H1 (cell line): Measurements from ENCODE around the gene ASPG. TPM values are rescaled to one million over a fixed set of nuclear protein-coding genes. Genes with fewer than 3 reads are reported as not detected.

ENCODE experiments used
- CTCF ChIA-PET: fragments of 300-600 bp; sonication (Branson Sonifier 250); formaldehyde crosslinking; loops from one replicate; lab custom pipeline; 2021; ENCODE audit not compliant: partially characterized antibody; lab: Charles Lee
- POLR2A ChIA-PET: fragments of 300-600 bp; sonication (Branson Sonifier 250); formaldehyde crosslinking; loops from one replicate; lab custom pipeline; 2021; ENCODE audit warnings: inconsistent platforms; ENCODE audit not compliant: partially characterized antibody; lab: Charles Lee
- DNase-seq, 2 experiments: peaks; one replicate each; pipeline versions ENCODE4 v3.0.0 to v3.0.0-alpha.2; 2010 to 2022; ENCODE audit warnings: low spot score in 2 of 2, low read depth in 1 of 2, mixed read lengths in 1 of 2
- FAIRE-seq: peaks from 2 replicates; lab custom pipeline; 2011; peaks lifted over from hg19 to GRCh38; lab: Jason Lieb, UNC
- H2AFZ ChIP-seq: 2 replicates; pipeline ENCODE4 v1.8.1; 2012; ENCODE audit warnings: low read length, inconsistent platforms
- H2AK5ac ChIP-seq: 2 replicates; pipeline ENCODE4 v1.6.1; 2013; ENCODE audit warnings: low read depth, low read length
- H2BK120ac ChIP-seq: replicated peaks from 2 replicates; pipeline ENCODE3; 2013; ENCODE audit warnings: low read depth, low read length, inconsistent platforms
- H2BK12ac ChIP-seq: 2 replicates; pipeline ENCODE4 v1.6.1; 2013; ENCODE audit warnings: low read depth, low read length
- H2BK15ac ChIP-seq: 2 replicates; pipeline ENCODE4 v1.6.1; 2013; ENCODE audit warnings: low read length
- H2BK20ac ChIP-seq: 2 replicates; pipeline ENCODE4 v1.6.1; 2013; ENCODE audit warnings: low read length
- H2BK5ac ChIP-seq: 2 replicates; pipeline ENCODE4 v1.6.1; 2013; ENCODE audit warnings: low read depth, low read length
- H3K14ac ChIP-seq: 2 replicates; pipeline ENCODE4 v1.6.1; 2013; ENCODE audit warnings: inconsistent platforms; ENCODE audit not compliant: insufficient read length
- H3K18ac ChIP-seq: 2 replicates; pipeline ENCODE4 v1.6.1; 2013; ENCODE audit warnings: low read length; ENCODE audit errors: extremely low read depth
- H3K23ac ChIP-seq: 2 replicates; pipeline ENCODE4 v1.6.1; 2013; ENCODE audit warnings: inconsistent platforms; ENCODE audit not compliant: insufficient read length
- H3K23me2 ChIP-seq: 2 replicates; pipeline ENCODE4 v1.6.1; 2013; ENCODE audit warnings: low read depth, low read length
- H3K27ac ChIP-seq: 2 replicates; pipeline ENCODE4 v1.6.1; 2011; ENCODE audit warnings: low read depth, low read length, inconsistent platforms
- H3K27me3 ChIP-seq, 4 experiments: replicated peaks in 1 of 4; 1 replicate in 1 of 4; 2 replicates in 3 of 4; pipeline versions ENCODE4 v1.6.1 to v1.8.1; 2011 to 2013; ENCODE audit warnings: low read length in 3 of 4, mild to moderate bottlenecking in 3 of 4, inconsistent platforms in 2 of 4, mixed read lengths in 2 of 4, moderate library complexity in 1 of 4; ENCODE audit not compliant: control insufficient read depth in 3 of 4, insufficient read depth in 3 of 4; ENCODE audit errors: extremely low read depth in 1 of 4
- H3K36me3 ChIP-seq, 4 experiments: 2 replicates each; pipeline versions ENCODE4 v1.6.1 to v1.8.1; 2011 to 2013; ENCODE audit warnings: mild to moderate bottlenecking in 4 of 4, low read length in 3 of 4, moderate library complexity in 2 of 4, control low read depth in 1 of 4, inconsistent platforms in 1 of 4; ENCODE audit not compliant: insufficient read depth in 4 of 4, control insufficient read depth in 2 of 4
- H3K4ac ChIP-seq: replicated peaks from 2 replicates; pipeline ENCODE3; 2013; ENCODE audit warnings: low read length, low read depth, mixed read lengths, inconsistent platforms; ENCODE audit not compliant: insufficient read length
- H3K4me1 ChIP-seq, 4 experiments: replicated peaks in 1 of 4; 1 replicate in 1 of 4; 2 replicates in 3 of 4; pipeline versions ENCODE4 v1.6.1 to v1.8.1; 2011 to 2013; ENCODE audit warnings: low read length in 3 of 4, inconsistent platforms in 2 of 4, mixed read lengths in 1 of 4; ENCODE audit not compliant: insufficient read depth in 4 of 4, control insufficient read depth in 3 of 4
- H3K4me2 ChIP-seq, 2 experiments: 2 replicates each; pipeline versions ENCODE4 v1.6.1 to v1.8.1; 2011 to 2013; ENCODE audit warnings: low read depth in 2 of 2, low read length in 2 of 2, control low read depth in 1 of 2, inconsistent platforms in 1 of 2, mild to moderate bottlenecking in 1 of 2; ENCODE audit not compliant: insufficient read depth in 1 of 2
- H3K4me3 ChIP-seq, 4 experiments: fragments of 200-600, 300-600 bp in 1 of 4; sonication (generic), shearing (Covaris generic), sonication (Bioruptor Twin) in 1 of 4; 2 replicates each; pipeline versions ENCODE4 v1.5.1 to v1.8.1; 2011 to 2016; ENCODE audit warnings: low read length in 4 of 4, low read depth in 3 of 4, control low read depth in 2 of 4, inconsistent platforms in 2 of 4, mild to moderate bottlenecking in 2 of 4, mixed read lengths in 1 of 4, moderate library complexity in 1 of 4; ENCODE audit not compliant: insufficient read depth in 2 of 4; ENCODE audit errors: extremely low read depth in 1 of 4
- H3K56ac ChIP-seq: replicated peaks from 2 replicates; pipeline ENCODE3; 2013; ENCODE audit warnings: low read depth, mild to moderate bottlenecking, mixed read lengths, low read length, inconsistent platforms; ENCODE audit not compliant: insufficient read length
- H3K79me1 ChIP-seq: 2 replicates; pipeline ENCODE4 v1.6.1; 2013; ENCODE audit warnings: low read depth, low read length, control low read depth
- H3K79me2 ChIP-seq, 2 experiments: 2 replicates each; pipeline versions ENCODE4 v1.6.1 to v1.8.1; 2012 to 2013; ENCODE audit warnings: low read length in 2 of 2, mild to moderate bottlenecking in 2 of 2, inconsistent platforms in 1 of 2; ENCODE audit not compliant: insufficient read depth in 2 of 2, control insufficient read depth in 1 of 2
- H3K9ac ChIP-seq, 4 experiments: replicated peaks in 1 of 4; 1 replicate in 1 of 4; 2 replicates in 3 of 4; pipeline versions ENCODE4 v1.6.1 to v1.8.1; 2011 to 2013; ENCODE audit warnings: low read depth in 3 of 4, low read length in 3 of 4, control low read depth in 2 of 4, mild to moderate bottlenecking in 2 of 4, moderate library complexity in 2 of 4, inconsistent platforms in 1 of 4; ENCODE audit errors: extremely low read depth in 1 of 4
- H3K9me3 ChIP-seq, 2 experiments: 2 replicates each; pipeline versions ENCODE4 v1.6.1 to v1.8.1; 2012 to 2013; ENCODE audit warnings: mild to moderate bottlenecking in 2 of 2, moderate library complexity in 2 of 2, control low read depth in 1 of 2, inconsistent platforms in 1 of 2, low read depth in 1 of 2, low read length in 1 of 2, mixed read lengths in 1 of 2; ENCODE audit not compliant: insufficient read depth in 2 of 2
- H4K20me1 ChIP-seq, 2 experiments: replicated peaks in 1 of 2; 2 replicates each; pipeline versions ENCODE3 to v1.8.1; 2011 to 2013; ENCODE audit warnings: inconsistent platforms in 2 of 2, low read length in 2 of 2, mild to moderate bottlenecking in 1 of 2; ENCODE audit not compliant: insufficient read depth in 2 of 2, control insufficient read depth in 1 of 2
- H4K5ac ChIP-seq: 2 replicates; pipeline ENCODE4 v1.6.1; 2013; ENCODE audit warnings: low read length, low read depth, mixed read lengths, inconsistent platforms; ENCODE audit not compliant: insufficient read length
- H4K8ac ChIP-seq: 2 replicates; pipeline ENCODE4 v1.8.0; 2013; ENCODE audit warnings: mild to moderate bottlenecking, moderate library complexity, low read length, inconsistent platforms; ENCODE audit not compliant: insufficient read depth; ENCODE audit errors: extremely low read depth
- H4K91ac ChIP-seq: replicated peaks from 2 replicates; pipeline ENCODE3; 2013; ENCODE audit warnings: low read length, mixed read lengths, inconsistent platforms; ENCODE audit not compliant: insufficient read length
- JUND ChIP-seq: IDR thresholded peaks from 2 replicates; pipeline ENCODE4 v1.6.1; 2011; ENCODE audit warnings: mild to moderate bottlenecking, improper control_type of control experiment, low read length
- POU5F1 ChIP-seq: IDR thresholded peaks from 2 replicates; pipeline ENCODE4 v1.6.1; 2011; ENCODE audit warnings: low read depth, mild to moderate bottlenecking, low read length, moderate library complexity
- RBBP5 ChIP-seq: IDR thresholded peaks from 2 replicates; pipeline ENCODE4 v1.7.1; 2012; ENCODE audit warnings: low read depth, mild to moderate bottlenecking, inconsistent platforms, low read length, moderate library complexity, borderline replicate concordance
- TCF12 ChIP-seq: IDR thresholded peaks from 2 replicates; pipeline ENCODE4 v1.6.1; 2011; ENCODE audit warnings: low read depth, mild to moderate bottlenecking, low read length
- WGBS, 2 experiments: shearing (Covaris generic) in 1 of 2; methylation state at CpG; one replicate each; pipeline versions ENCODE4 v1.1.6 to v1.1.7; 2013 to 2015; ENCODE audit warnings: low lambda C conversion rate in 2 of 2, mixed read lengths in 2 of 2, inconsistent platforms in 1 of 2, low coverage in 1 of 2, missing lambda C conversion rate in 1 of 2; ENCODE audit not compliant: insufficient replicate concordance in 2 of 2, insufficient coverage in 1 of 2, insufficient read length in 1 of 2; ENCODE audit errors: extremely low coverage in 1 of 2, missing lambda C conversion rate in 1 of 2; 5-methylcytosine and 5-hydroxymethylcytosine counted together
- polyA plus RNA-seq, 7 experiments: library from polyadenylated mRNA; depleted of rRNA in 3 of 7; stranded (reverse) in 5 of 7; unstranded in 2 of 7; fragments of >200 nt in 5 of 7; fragments of 200-250 nt in 2 of 7; gene quantifications; 1 replicate in 5 of 7; 2 replicates in 1 of 7; 4 replicates in 1 of 7; pipeline versions ENCODE4 v1.2.1 to v1.2.3, GENCODE V29; 2011 to 2013; ENCODE audit warnings: missing spikeins in 2 of 7, mixed read lengths in 2 of 7
- total RNA-seq: library from RNA; stranded (reverse); fragmentation: NEBNext Ultra II Directional; extraction: Animal tissue kit (Norgen Biotek cat#: 25700); gene quantifications from 2 replicates; pipeline ENCODE4 v1.2.1, GENCODE V29; 2021

ASPG gene
- total and polyA plus RNA-seq, 2 of the 8 experiments (the other 6 are each of a cell fraction or from before 2014, with no cell fraction given): 0.34 to 0.59 TPM

GRCh38 chr14:104152686-104153393 is 67.3 kb downstream of the ASPG start:
- ChIA-PET CTCF (interaction anchor here (0.5 to 2.7 kb wide), 4 partner anchors 22 to 411 kb away, joined by 3 to 9 read pairs (median 4); no protein-coding TSS in a partner anchor), POLR2A (no interaction called here)
- Histone ChIP-seq H3K27ac (no peak overlapping the region), H4K20me1 (peaks cover 3 to 25% of the 10 kb centered on the region in 2 experiments), H2BK5ac (0 out of 2 replicates have a peak overlapping the region, but pooled peaks have one; percentile 75), H3K23ac (no peak overlapping the region), H3K4ac (no peak overlapping the region), H2BK120ac (no peak overlapping the region), H2AFZ (no peak overlapping the region), H3K79me2 (peaks cover 3 to 49% of the 10 kb centered on the region in 2 experiments; a peak in 3 of 4 replicates), H3K18ac (no peak overlapping the region; the same call in 1 of the 2 replicates), H3K9me3 (no peaks in the 10 kb centered on the region), H3K4me2 (no peak overlapping the region), H3K4me3 (no peak overlapping the region), H3K14ac (no peak overlapping the region), H3K36me3 (peaks cover 0 to 13% (median 9%) of the 10 kb centered on the region in 4 experiments; a peak in 4 of 8 replicates), H3K56ac (no peak overlapping the region), H3K79me1 (peaks cover 34% of the 10 kb centered on the region), H3K23me2 (no peaks in the 10 kb centered on the region; the same call in 1 of the 2 replicates), H3K9ac (no peak overlapping the region), H3K4me1 (peaks cover 0 to 31% (median 24%) of the 10 kb centered on the region in 4 experiments; a peak in 6 of 7 replicates), H4K8ac (no peak overlapping the region; the same call in 1 of the 2 replicates), H4K5ac (no peak overlapping the region), H2BK12ac (peak overlapping the region; percentile 27; the same call in 1 of the 2 replicates), H4K91ac (no peak overlapping the region), H2BK20ac (no peak overlapping the region), H2AK5ac (no peak overlapping the region), H2BK15ac (0 out of 2 replicates have a peak overlapping the region, but pooled peaks have one; percentile 29), H3K27me3 (no peaks in the 10 kb centered on the region)
- FAIRE-seq (no peak), DNase-seq (no peak)
- WGBS, 2 experiments: 82% methylated on average over 20 of the region's 21 CpGs; no CpG with 5 or more reads in 1 of the 2 experiments
- TF ChIP-seq RBBP5 (no peak), POU5F1 (no peak), JUND (no peak), TCF12 (no peak)
